CD8-positive, alpha-beta memory T cell (primary cell): ENCODE measurements around the gene ALX3. TPM values are rescaled to one million over a fixed set of nuclear protein-coding genes. Genes with fewer than 3 reads are reported as not detected.

Experiments
- CTCF ChIA-PET: fragments of 350-600 bp; sonication (Branson Sonifier 250); formaldehyde crosslinking; loops from one replicate; lab custom pipeline; 2021; ENCODE audit warnings: antibody characterized with exemption; lab: Charles Lee
- POLR2A ChIA-PET: fragments of 350-600 bp; sonication (Branson Sonifier 250); formaldehyde crosslinking; loops from one replicate; lab custom pipeline; 2021; ENCODE audit warnings: antibody characterized with exemption; lab: Charles Lee
- DNase-seq, 5 donors: peaks; one replicate each; pipeline versions ENCODE4 v3.0.0 to v3.0.0-alpha.2; 2020 to 2022; ENCODE audit warnings: mixed read lengths in 1 of 5
- H3K27ac ChIP-seq: one replicate; pipeline ENCODE4 v1.7.0; 2013; ENCODE audit warnings: low read depth, mild to moderate bottlenecking, low read length, moderate library complexity
- H3K27me3 ChIP-seq: 2 replicates; pipeline ENCODE4 v1.7.0; 2013; ENCODE audit warnings: low read length, mild to moderate bottlenecking; ENCODE audit not compliant: insufficient read depth, poor library complexity, severe bottlenecking
- H3K36me3 ChIP-seq: 2 replicates; pipeline ENCODE4 v1.7.0; 2013; ENCODE audit warnings: mild to moderate bottlenecking, low read length, moderate library complexity; ENCODE audit not compliant: insufficient read depth
- H3K4me1 ChIP-seq: 2 replicates; pipeline ENCODE4 v1.7.0; 2013; ENCODE audit warnings: mild to moderate bottlenecking, low read length, moderate library complexity; ENCODE audit not compliant: insufficient read depth
- H3K4me3 ChIP-seq: 2 replicates; pipeline ENCODE4 v1.7.0; 2013; ENCODE audit warnings: mild to moderate bottlenecking, low read length
- H3K9me3 ChIP-seq: 2 replicates; pipeline ENCODE4 v1.7.0; 2013; ENCODE audit warnings: mild to moderate bottlenecking, low read length
- H3K27ac Mint-ChIP-seq, 8 donors: one replicate each; pipeline ENCODE4 v1.8.0; 2020 to 2021; ENCODE audit warnings: mixed read lengths in 8 of 8, mild to moderate bottlenecking in 6 of 8, inconsistent platforms in 3 of 8, moderate library complexity in 3 of 8
- H3K27me3 Mint-ChIP-seq, 2 donors: one replicate each; pipeline ENCODE4 v1.8.0; 2020 to 2021; ENCODE audit warnings: mixed read lengths in 2 of 2, mild to moderate bottlenecking in 1 of 2, moderate library complexity in 1 of 2
- H3K36me3 Mint-ChIP-seq, 3 donors: one replicate each; pipeline ENCODE4 v1.8.0; 2020 to 2021; ENCODE audit warnings: mixed read lengths in 3 of 3, inconsistent platforms in 1 of 3, mild to moderate bottlenecking in 1 of 3
- H3K4me1 Mint-ChIP-seq, 3 donors: one replicate each; pipeline ENCODE4 v1.8.0; 2020 to 2021; ENCODE audit warnings: mixed read lengths in 3 of 3, inconsistent platforms in 1 of 3, mild to moderate bottlenecking in 1 of 3
- H3K4me3 Mint-ChIP-seq, 7 donors: one replicate each; pipeline ENCODE4 v1.8.0; 2020 to 2021; ENCODE audit warnings: mixed read lengths in 7 of 7, mild to moderate bottlenecking in 6 of 7, moderate library complexity in 4 of 7, inconsistent platforms in 2 of 7
- H3K9me3 Mint-ChIP-seq, 5 donors: one replicate each; pipeline ENCODE4 v1.8.0; 2020 to 2022; ENCODE audit warnings: mixed read lengths in 5 of 5, mild to moderate bottlenecking in 3 of 5, moderate library complexity in 2 of 5, inconsistent platforms in 1 of 5
- polyA plus RNA-seq: library from polyadenylated mRNA; unstranded; fragments of 300-500 nt; fragmentation: Illumina TruSeq; gene quantifications from one replicate; pipeline ENCODE4 v1.2.3, GENCODE V29; 2021
- total RNA-seq, 2 experiments: library from RNA; stranded (reverse); gene quantifications; one replicate each; pipeline ENCODE4 v1.2.3, GENCODE V29; 2021

ALX3 gene
- total and polyA plus RNA-seq, 3 experiments from 2014 or later, result not detected

- peak overlapping the region in 1 of 8 donors; percentile 80 for H3K27ac Mint-ChIP-seq
- POLR2A ChIA-PET, result interaction anchor here (0.7 kb wide), 1 partner anchor 12 kb away, joined by 4 read pairs; no protein-coding TSS in a partner anchor
Measured at GRCh38 chr1:110060034-110060661, 10.3 kb downstream of the ALX3 start.

GRCh38 chr1:110059133-110059863 lies 11.2 kb downstream of the ALX3 start:
- Histone ChIP-seq H3K4me3 (no peak overlapping the region), H3K36me3 (peaks cover 28% of the 10 kb centered on the region), H3K9me3 (no peaks in the 10 kb centered on the region), H3K4me1 (no peaks in the 10 kb centered on the region), H3K27ac (no peak overlapping the region), H3K27me3 (no peaks in the 10 kb centered on the region)
- peaks cover 0 to 6% (median 5%) of the 10 kb centered on the region in 3 donors for H3K4me1 Mint-ChIP-seq
- H3K27me3 Mint-ChIP-seq, result no peaks in the 10 kb centered on the region
- peaks cover 7 to 61% (median 11%) of the 10 kb centered on the region in 3 donors for H3K36me3 Mint-ChIP-seq
- ChIA-PET POLR2A (no interaction called here), CTCF (interaction anchor here (0.7 to 3.7 kb wide), 16 partner anchors 9 to 282 kb away, joined by 3 to 15 read pairs (median 6); partner anchors contain the start of genes ALX3 and STRIP1)
- DNase-seq, result no peak
- peak overlapping the region in 1 of 8 donors; percentile 75 for H3K27ac Mint-ChIP-seq
- H3K4me3 Mint-ChIP-seq, result peak overlapping the region in 1 of 7 donors; percentile 44
- no peaks in the 10 kb centered on the region for H3K9me3 Mint-ChIP-seq

More at GRCh38 chr1:110060034-110060661, 10.3 kb downstream of the ALX3 start:
- Histone ChIP-seq H3K27me3 (no peaks in the 10 kb centered on the region), H3K4me3 (no peak overlapping the region), H3K36me3 (peaks cover 20% of the 10 kb centered on the region), H3K27ac (no peak overlapping the region), H3K9me3 (no peaks in the 10 kb centered on the region), H3K4me1 (no peaks in the 10 kb centered on the region)
- peaks cover 0 to 6% (median 5%) of the 10 kb centered on the region in 3 donors for H3K4me1 Mint-ChIP-seq
- no peak overlapping the region for H3K4me3 Mint-ChIP-seq
- peaks cover 0 to 2% of the 10 kb centered on the region in 2 donors for H3K27me3 Mint-ChIP-seq
- peak; percentile 45 to 82 (median 62) for DNase-seq
- H3K36me3 Mint-ChIP-seq, result peaks cover 7 to 52% (median 11%) of the 10 kb centered on the region in 3 donors
- CTCF ChIA-PET, result interaction anchor here (0.6 to 3.7 kb wide), 27 partner anchors 8 to 1402 kb away, joined by 3 to 15 read pairs (median 4); partner anchors contain the start of genes ALX3 and STRIP1
- H3K9me3 Mint-ChIP-seq, result no peaks in the 10 kb centered on the region

GRCh38 chr1:110058591-110058990 lies 11.9 kb downstream of the ALX3 start:
- ChIA-PET POLR2A (no interaction called here), CTCF (interaction anchor here (1.4 to 1.8 kb wide), 2 partner anchors 13 to 18 kb away, joined by 4 to 6 read pairs; no protein-coding TSS in a partner anchor)
- no peaks in the 10 kb centered on the region for H3K27me3 ChIP-seq
- no peak overlapping the region for H3K27ac ChIP-seq
- Mint-ChIP-seq H3K36me3 (peaks cover 10 to 68% (median 13%) of the 10 kb centered on the region in 3 donors), H3K9me3 (no peaks in the 10 kb centered on the region), H3K27me3 (no peaks in the 10 kb centered on the region), H3K4me3 (no peak overlapping the region), H3K4me1 (peaks cover 4 to 7% (median 5%) of the 10 kb centered on the region in 3 donors), H3K27ac (peak overlapping the region in 3 of 8 donors; percentile 0 to 53 (median 39))
- H3K4me3 ChIP-seq, result no peak overlapping the region
- no peaks in the 10 kb centered on the region for H3K4me1 ChIP-seq
- no peak for DNase-seq
- no peaks in the 10 kb centered on the region for H3K9me3 ChIP-seq
- H3K36me3 ChIP-seq, result peaks cover 35% of the 10 kb centered on the region

GRCh38 chr1:110057963-110058518 lies 12.4 kb downstream of the ALX3 start:
- Histone ChIP-seq H3K4me3 (no peak overlapping the region), H3K27ac (no peak overlapping the region), H3K36me3 (peaks cover 41% of the 10 kb centered on the region), H3K9me3 (no peaks in the 10 kb centered on the region), H3K4me1 (no peaks in the 10 kb centered on the region), H3K27me3 (no peaks in the 10 kb centered on the region)
- ChIA-PET CTCF (interaction anchor here (1.8 to 2.3 kb wide), 2 partner anchors 13 to 48 kb away, joined by 6 to 8 read pairs; no protein-coding TSS in a partner anchor), POLR2A (no interaction called here)
- H3K4me1 Mint-ChIP-seq, result peaks cover 5 to 7% (median 5%) of the 10 kb centered on the region in 3 donors
- DNase-seq, result no peak
- H3K4me3 Mint-ChIP-seq, result peak overlapping the region in 1 of 7 donors; percentile 23
- H3K27me3 Mint-ChIP-seq, result no peaks in the 10 kb centered on the region
- peak overlapping the region in 2 of 8 donors; percentile 17 to 36 for H3K27ac Mint-ChIP-seq
- peaks cover 13 to 73% (median 17%) of the 10 kb centered on the region in 3 donors for H3K36me3 Mint-ChIP-seq
- H3K9me3 Mint-ChIP-seq, result no peaks in the 10 kb centered on the region

GRCh38 chr1:110056776-110057175 lies 13.7 kb downstream of the ALX3 start:
- CTCF ChIA-PET, result interaction anchor here (1.2 to 2.3 kb wide), 3 partner anchors 25 to 49 kb away, joined by 3 to 8 read pairs (median 4); no protein-coding TSS in a partner anchor
- peak overlapping the region in 2 of 8 donors; percentile 66 to 73 for H3K27ac Mint-ChIP-seq

GRCh38 chr1:110056285-110056683 lies 14.2 kb downstream of the ALX3 start:
- Mint-ChIP-seq H3K27me3 (peaks cover 0 to 2% of the 10 kb centered on the region in 2 donors), H3K4me3 (no peak overlapping the region), H3K9me3 (no peaks in the 10 kb centered on the region), H3K36me3 (peaks cover 13 to 86% (median 24%) of the 10 kb centered on the region in 3 donors), H3K27ac (peak overlapping the region in 2 of 8 donors; percentile 58 to 73), H3K4me1 (peaks cover 5 to 7% (median 5%) of the 10 kb centered on the region in 3 donors)
- DNase-seq, result no peak
- no peaks in the 10 kb centered on the region for H3K4me1 ChIP-seq
- H3K4me3 ChIP-seq, result no peak overlapping the region
- ChIA-PET POLR2A (no interaction called here), CTCF (interaction anchor here (1.2 to 3.2 kb wide), 4 partner anchors 11 to 50 kb away, joined by 3 to 17 read pairs (median 6); no protein-coding TSS in a partner anchor)
- H3K27ac ChIP-seq, result no peak overlapping the region
- H3K27me3 ChIP-seq, result no peaks in the 10 kb centered on the region
- no peaks in the 10 kb centered on the region for H3K9me3 ChIP-seq
- peaks cover 49% of the 10 kb centered on the region for H3K36me3 ChIP-seq

More at GRCh38 chr1:110056776-110057175, 13.7 kb downstream of the ALX3 start:
- H3K9me3 Mint-ChIP-seq, result no peaks in the 10 kb centered on the region
- no peak overlapping the region for H3K4me3 Mint-ChIP-seq
- Histone ChIP-seq H3K4me1 (no peaks in the 10 kb centered on the region), H3K4me3 (no peak overlapping the region), H3K27ac (no peak overlapping the region), H3K36me3 (peaks cover 48% of the 10 kb centered on the region), H3K9me3 (no peaks in the 10 kb centered on the region), H3K27me3 (no peaks in the 10 kb centered on the region)
- H3K36me3 Mint-ChIP-seq, result peaks cover 13 to 81% (median 23%) of the 10 kb centered on the region in 3 donors
- peaks cover 5 to 7% (median 5%) of the 10 kb centered on the region in 3 donors for H3K4me1 Mint-ChIP-seq
- POLR2A ChIA-PET, result no interaction called here
- DNase-seq, result no peak
- H3K27me3 Mint-ChIP-seq, result peaks cover 0 to 2% of the 10 kb centered on the region in 2 donors

- DNase-seq, result no peak
- Mint-ChIP-seq H3K9me3 (no peaks in the 10 kb centered on the region), H3K36me3 (peaks cover 13 to 89% (median 24%) of the 10 kb centered on the region in 3 donors), H3K27ac (no peak overlapping the region), H3K4me3 (no peak overlapping the region), H3K27me3 (peaks cover 0 to 2% of the 10 kb centered on the region in 2 donors), H3K4me1 (peaks cover 5% of the 10 kb centered on the region in 3 donors)
- Histone ChIP-seq H3K27ac (no peak overlapping the region), H3K9me3 (no peaks in the 10 kb centered on the region), H3K4me3 (no peak overlapping the region), H3K36me3 (peaks cover 55% of the 10 kb centered on the region), H3K27me3 (no peaks in the 10 kb centered on the region), H3K4me1 (no peaks in the 10 kb centered on the region)
- CTCF ChIA-PET, result interaction anchor here (1.3 to 3.2 kb wide), 4 partner anchors 11 to 50 kb away, joined by 3 to 17 read pairs (median 6); no protein-coding TSS in a partner anchor
- POLR2A ChIA-PET, result no interaction called here
Measured at GRCh38 chr1:110055493-110056284, 14.8 kb downstream of the ALX3 start.
